H1 (cell line): ENCODE data around the gene AMBP. TPM values are rescaled to one million over a fixed set of nuclear protein-coding genes. Genes with fewer than 3 reads are reported as not detected.

Experiments used
- SUZ12 ChIP-seq: fragments of 200-600 bp; sonication (generic); IDR thresholded peaks from 2 replicates; pipeline ENCODE4 v1.6.1; 2012; ENCODE audit warnings: mild to moderate bottlenecking, inconsistent platforms, low read length, moderate library complexity, mixed read lengths
- TAF1 ChIP-seq: IDR thresholded peaks from 2 replicates; pipeline ENCODE4 v1.6.1; 2011; ENCODE audit warnings: mild to moderate bottlenecking, low read depth, low read length
- TAF7 ChIP-seq: optimal IDR thresholded peaks from 2 replicates; pipeline ENCODE3; 2011; ENCODE audit warnings: low read depth, mild to moderate bottlenecking, inconsistent platforms, low read length, moderate library complexity, borderline replicate concordance
- polyA plus RNA-seq, 7 experiments: library from polyadenylated mRNA; depleted of rRNA in 3 of 7; stranded (reverse) in 5 of 7; unstranded in 2 of 7; fragments of >200 nt in 5 of 7; fragments of 200-250 nt in 2 of 7; gene quantifications; 1 replicate in 5 of 7; 2 replicates in 1 of 7; 4 replicates in 1 of 7; pipeline versions ENCODE4 v1.2.1 to v1.2.3, GENCODE V29; 2011 to 2013; ENCODE audit warnings: missing spikeins in 2 of 7, mixed read lengths in 2 of 7
- total RNA-seq: library from RNA; stranded (reverse); fragmentation: NEBNext Ultra II Directional; extraction: Animal tissue kit (Norgen Biotek cat#: 25700); gene quantifications from 2 replicates; pipeline ENCODE4 v1.2.1, GENCODE V29; 2021
- TF ChIP-seq, protein P1 (sequence below): IDR thresholded peaks from 2 replicates; pipeline ENCODE4 v1.6.1; 2012; ENCODE audit warnings: low read length, inconsistent platforms

AMBP gene
- total and polyA plus RNA-seq, 2 of the 8 experiments (the other 6 are each of a cell fraction or from before 2014, with no cell fraction given): 3.0 to 4.0 TPM

DNA sequence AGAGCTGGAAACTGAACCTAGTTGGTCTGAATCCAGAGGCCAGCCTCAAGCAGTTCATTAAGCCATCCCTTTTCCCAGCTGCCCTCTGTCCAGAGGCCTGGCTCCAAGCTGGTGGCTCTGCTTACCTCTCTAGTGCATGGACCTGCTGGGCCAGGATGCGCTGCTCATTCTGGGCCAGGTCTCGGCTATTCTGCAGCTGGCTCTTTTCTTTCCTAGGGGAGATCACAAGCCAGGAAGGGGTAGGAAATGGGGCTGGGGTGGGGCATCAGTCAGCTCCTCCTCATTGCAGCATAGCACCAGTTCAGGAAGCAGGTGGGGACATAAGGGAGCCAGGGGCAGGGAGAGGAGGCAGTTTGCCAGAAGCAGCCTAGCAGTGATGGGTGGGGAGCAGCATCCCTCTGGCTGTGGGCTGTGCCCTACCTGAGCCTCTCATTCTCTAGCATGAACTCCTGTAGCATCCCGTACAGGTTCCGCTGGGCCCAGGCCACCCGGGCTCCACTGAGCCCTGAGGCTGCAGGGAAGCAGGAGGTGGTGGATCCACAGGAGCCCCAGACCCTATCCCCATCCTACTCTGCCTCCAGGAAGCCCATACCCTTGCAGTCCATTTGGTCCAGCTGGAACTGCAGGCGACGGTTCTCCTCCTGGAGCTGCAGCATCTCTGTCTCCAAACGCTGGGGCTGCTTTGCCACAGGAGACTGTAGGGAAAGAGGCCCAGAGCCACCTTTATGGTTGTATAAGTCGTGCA is 15.8 kb upstream of the AMBP start (continued):
- TF ChIP-seq, protein P1, sequence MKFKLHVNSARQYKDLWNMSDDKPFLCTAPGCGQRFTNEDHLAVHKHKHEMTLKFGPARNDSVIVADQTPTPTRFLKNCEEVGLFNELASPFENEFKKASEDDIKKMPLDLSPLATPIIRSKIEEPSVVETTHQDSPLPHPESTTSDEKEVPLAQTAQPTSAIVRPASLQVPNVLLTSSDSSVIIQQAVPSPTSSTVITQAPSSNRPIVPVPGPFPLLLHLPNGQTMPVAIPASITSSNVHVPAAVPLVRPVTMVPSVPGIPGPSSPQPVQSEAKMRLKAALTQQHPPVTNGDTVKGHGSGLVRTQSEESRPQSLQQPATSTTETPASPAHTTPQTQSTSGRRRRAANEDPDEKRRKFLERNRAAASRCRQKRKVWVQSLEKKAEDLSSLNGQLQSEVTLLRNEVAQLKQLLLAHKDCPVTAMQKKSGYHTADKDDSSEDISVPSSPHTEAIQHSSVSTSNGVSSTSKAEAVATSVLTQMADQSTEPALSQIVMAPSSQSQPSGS: no peak
- TF ChIP-seq SUZ12 (no peak), TAF1 (no peak), TAF7 (no peak)
